NCI-H748 (cell line): ENCODE results near the gene NELL1.
A peak's percentile ranks its signal among the peaks of the same experiment; 100 is the strongest.

ENCODE experiments used
- DNase-seq: peaks from one replicate; lab custom pipeline; 2025; ENCODE audit not compliant: unreplicated experiment; lab: John Stamatoyannopoulos, UW

The NELL1 gene

GRCh38 chr11:20762116-20762844 is 92.9 kb downstream of the NELL1 start:
- DNase-seq: peak; percentile 100

DNA sequence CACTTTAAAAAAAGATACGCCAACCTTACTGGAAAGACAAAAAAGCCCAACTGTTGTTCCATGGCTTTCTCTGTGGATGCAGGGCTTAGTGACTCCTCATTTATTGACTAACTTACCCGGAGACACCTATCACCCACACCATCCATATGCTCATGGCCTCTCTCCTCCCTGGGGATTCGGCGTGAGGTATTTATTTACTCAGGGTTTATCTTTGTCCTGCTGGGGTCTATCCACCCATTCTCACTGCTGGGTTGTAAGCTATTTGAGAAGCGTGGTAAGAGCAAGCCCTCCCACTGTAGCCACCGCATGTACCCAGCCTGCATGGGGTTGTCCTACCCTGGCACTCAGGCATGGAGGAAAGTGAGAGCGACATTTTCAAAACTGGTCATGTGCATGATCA is 93.6 kb downstream of the NELL1 start:
- DNase-seq: peak; percentile 95

DNA sequence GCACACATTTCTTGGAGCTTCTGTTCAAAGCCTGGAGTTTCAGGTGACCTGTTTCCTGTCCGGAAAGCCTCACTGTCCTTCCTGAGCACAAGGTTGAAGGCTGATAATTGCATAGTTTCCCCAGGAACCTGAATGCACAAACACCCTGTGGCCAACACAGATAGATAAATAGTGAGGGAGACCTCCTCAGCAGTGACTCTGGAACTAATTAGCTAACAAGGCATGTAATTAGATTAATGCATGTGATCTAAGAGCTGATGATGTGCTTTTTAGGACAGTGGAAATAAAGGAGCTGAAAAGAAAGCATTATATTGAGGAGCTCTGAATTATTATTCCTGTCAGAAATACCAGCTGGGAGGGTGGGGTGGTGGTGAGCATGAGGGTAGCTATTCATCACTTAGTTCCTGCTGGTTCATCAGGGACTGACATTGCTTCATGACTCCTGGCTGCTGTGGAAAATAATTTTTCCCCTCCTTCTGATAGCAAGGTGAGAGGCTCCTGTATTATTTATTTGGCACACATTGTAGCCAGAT is 101.1 kb downstream of the NELL1 start:
- peak; percentile 97 for DNase-seq

DNA sequence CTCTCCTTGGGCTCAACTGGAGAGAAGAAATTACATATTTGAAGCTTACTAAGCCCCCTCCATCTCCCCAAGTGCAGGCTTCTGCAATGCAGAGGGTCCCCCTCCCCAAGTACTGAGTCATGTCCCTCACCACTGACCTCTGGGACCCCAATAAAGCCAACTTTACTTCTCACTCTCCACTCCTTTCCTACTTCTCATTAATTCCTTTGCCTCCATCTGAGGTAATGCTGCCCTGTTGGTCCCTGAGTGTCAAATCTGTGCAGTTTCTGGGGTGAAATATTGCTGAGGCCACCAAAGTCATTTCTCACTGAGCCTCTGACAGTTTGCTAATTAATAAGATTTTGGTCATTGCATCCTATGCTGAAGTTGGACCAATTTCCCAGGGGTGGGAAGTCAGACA is 101.6 kb downstream of the NELL1 start:
- DNase-seq: no peak

GRCh38 chr11:20771681-20772080 is 102.3 kb downstream of the NELL1 start:
- peak; percentile 75 for DNase-seq

GRCh38 chr11:20775331-20775730 is 105.9 kb downstream of the NELL1 start:
- no peak for DNase-seq

DNA sequence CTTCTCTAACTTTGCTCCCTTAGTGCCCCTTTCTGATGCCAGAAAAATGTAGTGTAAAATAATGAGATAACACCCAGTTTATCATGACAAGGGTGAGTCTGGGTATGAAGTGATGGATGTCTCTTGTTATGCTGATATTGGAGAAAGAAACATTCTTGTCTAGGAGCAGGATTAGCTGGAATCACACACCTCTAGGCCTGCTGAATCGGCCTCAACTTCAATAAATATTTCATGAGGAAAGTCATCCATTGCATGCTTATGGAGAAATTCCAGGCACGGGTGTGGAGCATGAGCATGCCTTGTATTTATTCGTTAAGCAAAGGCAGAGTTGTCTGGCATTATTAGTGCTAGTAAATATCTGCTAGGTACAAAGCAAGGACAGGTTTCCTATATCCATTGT is 113.4 kb downstream of the NELL1 start:
- no peak for DNase-seq

- no peak for DNase-seq
Observed at GRCh38 chr11:20783220-20783619, 113.8 kb downstream of the NELL1 start.

- peak; percentile 36 for DNase-seq
Observed at GRCh38 chr11:20790622-20791021, 121.2 kb downstream of the NELL1 start.

GRCh38 chr11:20795005-20795404 is 125.6 kb downstream of the NELL1 start:
- no peak for DNase-seq

- DNase-seq: no peak
Observed at GRCh38 chr11:20808328-20808727, 138.9 kb downstream of the NELL1 start.

DNA sequence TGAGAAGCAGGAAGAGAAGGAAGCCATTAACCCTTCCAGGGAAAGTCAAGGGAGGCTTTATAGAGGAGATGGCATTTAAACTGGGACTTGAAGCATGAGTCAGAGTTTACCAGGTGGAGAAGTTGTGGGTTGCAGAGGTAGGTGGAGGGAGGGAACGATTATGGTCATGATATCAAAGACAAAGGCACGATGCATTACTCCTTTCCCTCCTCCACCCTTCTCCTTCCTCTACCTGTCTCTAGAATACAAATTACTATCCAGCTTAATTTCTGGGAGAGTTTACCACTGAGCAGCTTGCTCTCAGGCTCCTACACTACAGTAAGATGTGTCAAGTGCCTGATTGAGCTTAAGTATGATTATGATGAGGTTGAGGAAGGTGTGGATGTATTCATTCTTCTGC is 151.7 kb downstream of the NELL1 start:
- DNase-seq: no peak

GRCh38 chr11:20821470-20821869 is 152.1 kb downstream of the NELL1 start:
- no peak for DNase-seq

DNA sequence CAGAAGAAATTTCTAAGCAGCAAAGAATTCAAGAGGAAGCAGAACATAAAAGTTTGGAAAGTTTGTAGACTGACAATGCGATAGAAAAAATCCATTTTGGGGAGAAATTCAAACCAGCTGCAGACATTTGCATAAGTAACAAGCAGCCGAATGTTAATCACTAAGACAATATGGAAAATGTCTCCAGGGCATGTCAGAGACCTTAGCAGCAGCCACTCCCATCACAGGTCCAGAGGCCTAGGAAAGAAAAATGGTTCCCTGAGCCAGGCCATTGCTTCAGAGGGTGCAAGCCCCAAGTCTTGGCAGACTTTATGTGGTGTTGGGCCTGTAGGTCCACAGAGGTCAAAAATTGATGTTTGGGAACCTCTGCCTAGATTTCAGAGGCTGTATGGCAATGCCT is 155.4 kb downstream of the NELL1 start:
- DNase-seq: no peak

- DNase-seq: no peak
Observed at GRCh38 chr11:20835561-20835960, 166.2 kb downstream of the NELL1 start.

GRCh38 chr11:20839231-20839630 is 169.8 kb downstream of the NELL1 start:
- peak; percentile 29 for DNase-seq

GRCh38 chr11:20840341-20840740 is 171.0 kb downstream of the NELL1 start:
- DNase-seq: peak; percentile 90

GRCh38 chr11:20844216-20844615 is 174.8 kb downstream of the NELL1 start:
- DNase-seq: no peak

DNA sequence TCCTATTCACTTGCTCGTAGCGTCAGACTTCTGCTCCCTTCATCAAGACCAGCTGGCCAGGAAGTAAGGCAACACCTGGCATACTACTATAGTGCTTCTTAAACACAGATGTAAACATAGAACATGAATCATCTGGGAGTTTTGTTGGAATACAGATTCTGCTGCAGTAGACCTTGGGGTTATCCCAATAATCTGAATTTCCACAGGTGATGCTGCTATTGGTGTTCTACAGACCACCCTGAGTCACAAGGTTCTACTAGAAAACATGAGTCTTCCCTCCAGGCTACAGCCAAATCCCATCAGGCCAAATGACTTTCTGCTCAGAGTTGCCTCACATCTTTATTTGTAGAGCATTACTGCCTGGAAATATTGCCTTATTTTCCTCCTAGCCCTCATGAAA is 175.2 kb downstream of the NELL1 start:
- DNase-seq: peak; percentile 91

DNA sequence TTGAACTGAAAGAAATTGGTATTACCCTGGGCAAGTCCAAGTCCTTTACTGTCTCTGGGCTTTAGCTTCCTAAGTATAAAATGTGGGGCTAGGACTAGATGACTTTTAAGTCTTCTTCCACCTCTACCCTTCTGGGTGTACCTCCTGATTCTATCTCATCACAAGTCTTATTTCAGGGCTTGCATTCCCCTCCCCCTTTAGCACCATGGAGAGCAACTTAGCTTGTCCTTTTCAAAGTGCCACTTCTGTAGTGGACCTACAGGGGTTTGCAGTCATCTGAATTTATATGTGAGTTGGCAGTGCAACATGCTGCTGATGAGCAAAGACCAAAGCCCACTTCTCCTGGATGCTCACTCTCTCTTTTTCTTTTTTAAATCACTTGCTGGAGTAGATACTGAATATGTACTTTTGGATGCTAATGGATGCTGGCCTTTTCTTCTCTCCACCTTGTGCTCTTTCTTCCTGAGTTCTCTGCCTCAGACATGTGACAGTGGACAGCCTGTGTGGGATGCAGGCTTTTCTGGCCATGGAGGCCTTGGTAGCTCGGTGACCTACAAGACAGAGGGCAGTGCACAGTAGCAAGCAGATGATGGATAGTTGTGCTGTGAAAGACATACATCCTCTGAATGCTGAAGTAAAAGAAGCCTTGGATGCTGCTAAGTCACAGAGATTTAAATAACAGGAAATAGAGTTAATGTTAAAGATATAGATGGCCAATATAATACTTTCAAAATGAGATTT is 185.0 kb downstream of the NELL1 start:
- DNase-seq: no peak

DNA sequence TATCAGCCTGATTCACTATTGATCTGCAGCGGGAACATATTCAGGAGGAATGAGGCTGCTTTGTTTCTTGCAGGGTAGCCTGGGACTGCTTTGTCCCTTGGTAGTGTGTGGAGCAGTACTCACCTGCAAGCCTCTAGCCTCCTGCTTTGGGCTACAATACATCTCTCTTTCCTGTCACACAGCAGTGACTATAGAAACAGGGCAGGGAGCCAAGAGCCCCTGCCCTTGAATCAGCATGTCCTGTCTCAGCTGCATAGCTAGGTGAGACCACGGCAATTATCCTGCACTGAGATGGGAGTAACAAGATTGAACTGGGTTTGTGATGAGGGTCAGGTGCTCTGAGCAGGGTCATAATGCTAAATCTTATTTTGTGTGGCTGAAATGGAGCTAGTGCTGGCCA is 191.9 kb downstream of the NELL1 start:
- peak; percentile 98 for DNase-seq

DNA sequence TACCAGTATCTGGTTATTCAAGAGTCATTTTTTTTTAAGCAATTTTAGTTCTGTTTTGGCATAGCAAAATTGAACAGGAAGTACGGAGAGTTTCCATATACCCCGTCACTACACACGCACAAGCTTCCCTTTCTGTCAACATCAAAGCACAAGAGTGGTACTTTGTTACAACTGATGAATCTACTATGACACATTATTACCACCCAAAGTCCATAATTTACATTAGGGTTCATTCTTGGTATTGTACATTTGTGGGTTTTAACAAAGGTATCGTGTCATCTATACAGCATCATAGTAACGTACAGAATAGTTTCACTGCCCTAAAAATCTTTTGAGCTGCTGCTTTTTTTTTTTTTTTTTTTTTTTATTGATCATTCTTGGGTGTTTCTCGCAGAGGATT is 192.9 kb downstream of the NELL1 start:
- peak; percentile 31 for DNase-seq
